Activated CD8-positive, alpha-beta T cell treated with anti-CD3 and anti-CD28 coated beads, Interleukin-2, amount 10 ng/mL, durations not matched to agents 7 days and 5 days (primary cell): Measurements from ENCODE around the gene EIF4E2. TPM values are rescaled to one million over a fixed set of nuclear protein-coding genes. Genes with fewer than 3 reads are reported as not detected.

Experiments used
- ATAC-seq: fragments of 150-1000 bp; cut with Tn5 transposase; one replicate; pipeline ENCODE4 v1.10.0; 2021; ENCODE audit warnings: moderate library complexity
- CTCF ChIA-PET: fragments of 350-600 bp; sonication (Branson Sonifier 250); formaldehyde crosslinking; loops from one replicate; lab custom pipeline; 2021; ENCODE audit warnings: antibody characterized with exemption; lab: Charles Lee
- POLR2A ChIA-PET: fragments of 350-600 bp; sonication (Branson Sonifier 250); formaldehyde crosslinking; loops from one replicate; lab custom pipeline; 2021; ENCODE audit warnings: antibody characterized with exemption; lab: Charles Lee
- DNase-seq: peaks from one replicate; pipeline ENCODE4 v3.0.0-alpha.2; 2020
- H3K27ac Mint-ChIP-seq: one replicate; pipeline ENCODE4 v1.8.0; 2021; ENCODE audit warnings: mild to moderate bottlenecking, mixed read lengths
- H3K27me3 Mint-ChIP-seq: one replicate; pipeline ENCODE4 v1.8.0; 2021; ENCODE audit warnings: low read depth, mixed read lengths
- H3K36me3 Mint-ChIP-seq: one replicate; pipeline ENCODE4 v1.8.0; 2021; ENCODE audit warnings: low read depth, mixed read lengths
- H3K4me1 Mint-ChIP-seq: one replicate; pipeline ENCODE4 v1.8.0; 2021; ENCODE audit warnings: low read depth, mixed read lengths
- H3K4me3 Mint-ChIP-seq: one replicate; pipeline ENCODE4 v1.8.0; 2021; ENCODE audit warnings: mild to moderate bottlenecking, mixed read lengths
- H3K9me3 Mint-ChIP-seq: one replicate; pipeline ENCODE4 v1.8.0; 2022; ENCODE audit warnings: mixed read lengths; ENCODE audit not compliant: insufficient read depth
- total RNA-seq, 2 experiments: library from RNA; stranded (reverse); gene quantifications; one replicate each; pipeline ENCODE4 v1.2.3, GENCODE V29; 2021

The EIF4E2 gene
- total RNA-seq, 2 experiments from 2014 or later = 68.5 to 76.7 TPM

- no peak for DNase-seq
- POLR2A ChIA-PET = no interaction called here
- H3K4me3 Mint-ChIP-seq = no peak overlapping the region
- no peaks in the 10 kb centered on the region for H3K4me1 Mint-ChIP-seq
- no peak overlapping the region for H3K27ac Mint-ChIP-seq
- H3K27me3 Mint-ChIP-seq = peaks cover 2% of the 10 kb centered on the region
- no peaks in the 10 kb centered on the region for H3K9me3 Mint-ChIP-seq
- CTCF ChIA-PET = no interaction called here
- ATAC-seq = no peak
- no peaks in the 10 kb centered on the region for H3K36me3 Mint-ChIP-seq
Observed at GRCh38 chr2:232511336-232511890, 39.1 kb upstream of the EIF4E2 start.

GRCh38 chr2:232512602-232513001, 37.9 kb upstream of the EIF4E2 start:
- Mint-ChIP-seq H3K36me3 (no peaks in the 10 kb centered on the region), H3K4me3 (no peak overlapping the region), H3K9me3 (no peaks in the 10 kb centered on the region), H3K4me1 (no peaks in the 10 kb centered on the region), H3K27me3 (peaks cover 4% of the 10 kb centered on the region), H3K27ac (no peak overlapping the region)
- CTCF ChIA-PET = no interaction called here
- DNase-seq = no peak
- no peak for ATAC-seq
- POLR2A ChIA-PET = interaction anchor here (0.6 kb wide), 1 partner anchor 123 kb away, joined by 3 read pairs; no protein-coding TSS in a partner anchor

- DNase-seq = no peak
- peaks cover 4% of the 10 kb centered on the region for H3K27me3 Mint-ChIP-seq
- H3K4me3 Mint-ChIP-seq = no peak overlapping the region
- no peaks in the 10 kb centered on the region for H3K36me3 Mint-ChIP-seq
- no peaks in the 10 kb centered on the region for H3K4me1 Mint-ChIP-seq
- CTCF ChIA-PET = no interaction called here
- no peak for ATAC-seq
- POLR2A ChIA-PET = no interaction called here
- H3K27ac Mint-ChIP-seq = no peak overlapping the region
- H3K9me3 Mint-ChIP-seq = no peaks in the 10 kb centered on the region
Observed at GRCh38 chr2:232513353-232513752, 37.1 kb upstream of the EIF4E2 start.

DNA sequence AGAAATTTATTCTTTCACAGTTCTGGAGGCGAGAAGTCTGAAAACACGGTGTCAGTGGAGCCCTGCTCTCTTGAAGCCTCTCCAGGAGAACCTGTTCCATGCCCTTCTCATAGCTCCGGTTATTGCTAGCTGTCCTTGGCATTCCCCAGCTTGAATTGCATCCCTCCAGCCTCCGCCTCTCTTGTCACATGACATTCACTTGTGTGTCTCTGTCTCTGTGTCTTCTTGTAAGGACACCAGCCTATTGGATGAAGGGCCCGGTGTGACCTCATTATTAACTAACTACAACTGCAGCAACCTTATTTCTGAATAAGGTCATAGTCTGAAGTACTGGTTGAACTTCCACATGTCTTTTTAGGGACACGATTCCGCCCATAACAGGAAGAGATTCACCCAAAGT, 34.9 kb upstream of the EIF4E2 start:
- ChIA-PET CTCF (no interaction called here), POLR2A (no interaction called here)
- no peak overlapping the region for H3K27ac Mint-ChIP-seq
- no peaks in the 10 kb centered on the region for H3K9me3 Mint-ChIP-seq
- H3K27me3 Mint-ChIP-seq = peaks cover 6% of the 10 kb centered on the region
- H3K36me3 Mint-ChIP-seq = no peaks in the 10 kb centered on the region
- H3K4me3 Mint-ChIP-seq = no peak overlapping the region
- no peak for ATAC-seq
- DNase-seq = no peak
- no peaks in the 10 kb centered on the region for H3K4me1 Mint-ChIP-seq

DNA sequence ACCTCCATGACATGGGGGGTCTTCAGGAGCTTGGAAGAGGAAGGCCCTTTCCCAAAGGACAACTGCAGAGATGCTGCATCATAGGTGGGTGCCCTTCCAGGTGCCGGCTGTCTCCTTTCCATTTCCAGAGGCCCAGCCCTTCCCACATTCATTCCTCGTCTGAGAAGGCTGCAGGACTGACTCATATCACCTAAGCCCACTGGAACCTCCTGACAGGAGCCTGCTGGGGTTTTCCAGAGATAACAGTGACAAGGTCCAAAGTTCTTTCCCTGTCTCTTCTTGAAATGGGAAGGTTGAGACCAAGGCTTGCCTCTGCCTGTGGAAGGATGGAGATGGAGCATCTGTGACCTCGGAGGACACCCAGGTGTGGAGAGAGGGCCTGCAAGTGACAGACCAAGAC, 33.9 kb upstream of the EIF4E2 start:
- Mint-ChIP-seq H3K27me3 (peaks cover 9% of the 10 kb centered on the region), H3K4me1 (peaks cover 2% of the 10 kb centered on the region), H3K4me3 (no peak overlapping the region), H3K9me3 (no peaks in the 10 kb centered on the region), H3K36me3 (no peaks in the 10 kb centered on the region), H3K27ac (no peak overlapping the region)
- ChIA-PET POLR2A (no interaction called here), CTCF (no interaction called here)
- ATAC-seq (no peak), DNase-seq (no peak)

DNA sequence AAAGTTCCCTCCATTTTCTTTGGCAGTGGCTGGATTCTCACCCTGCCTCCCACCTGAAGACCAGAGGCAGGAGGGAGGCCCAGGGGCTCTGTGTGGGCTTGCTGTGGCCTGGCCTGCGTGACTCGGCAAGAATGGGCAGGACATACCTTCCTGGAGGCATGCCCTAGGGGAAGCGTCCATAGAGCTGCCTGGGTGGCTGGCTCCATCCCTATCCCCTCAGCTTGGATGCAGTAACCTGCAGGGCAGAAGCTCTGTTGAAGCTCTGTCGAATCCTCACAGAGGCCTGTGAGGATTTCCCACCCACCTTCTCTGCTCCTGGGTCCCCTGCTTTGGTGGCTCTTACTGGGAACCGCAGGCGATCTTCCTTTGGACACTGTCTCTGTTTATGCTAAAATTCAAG, 31.6 kb upstream of the EIF4E2 start:
- Mint-ChIP-seq H3K4me3 (no peak overlapping the region), H3K36me3 (no peaks in the 10 kb centered on the region), H3K9me3 (no peaks in the 10 kb centered on the region), H3K27me3 (peaks cover 17% of the 10 kb centered on the region), H3K4me1 (peaks cover 6% of the 10 kb centered on the region), H3K27ac (no peak overlapping the region)
- CTCF ChIA-PET = no interaction called here
- no peak for ATAC-seq
- POLR2A ChIA-PET = no interaction called here
- no peak for DNase-seq

DNA sequence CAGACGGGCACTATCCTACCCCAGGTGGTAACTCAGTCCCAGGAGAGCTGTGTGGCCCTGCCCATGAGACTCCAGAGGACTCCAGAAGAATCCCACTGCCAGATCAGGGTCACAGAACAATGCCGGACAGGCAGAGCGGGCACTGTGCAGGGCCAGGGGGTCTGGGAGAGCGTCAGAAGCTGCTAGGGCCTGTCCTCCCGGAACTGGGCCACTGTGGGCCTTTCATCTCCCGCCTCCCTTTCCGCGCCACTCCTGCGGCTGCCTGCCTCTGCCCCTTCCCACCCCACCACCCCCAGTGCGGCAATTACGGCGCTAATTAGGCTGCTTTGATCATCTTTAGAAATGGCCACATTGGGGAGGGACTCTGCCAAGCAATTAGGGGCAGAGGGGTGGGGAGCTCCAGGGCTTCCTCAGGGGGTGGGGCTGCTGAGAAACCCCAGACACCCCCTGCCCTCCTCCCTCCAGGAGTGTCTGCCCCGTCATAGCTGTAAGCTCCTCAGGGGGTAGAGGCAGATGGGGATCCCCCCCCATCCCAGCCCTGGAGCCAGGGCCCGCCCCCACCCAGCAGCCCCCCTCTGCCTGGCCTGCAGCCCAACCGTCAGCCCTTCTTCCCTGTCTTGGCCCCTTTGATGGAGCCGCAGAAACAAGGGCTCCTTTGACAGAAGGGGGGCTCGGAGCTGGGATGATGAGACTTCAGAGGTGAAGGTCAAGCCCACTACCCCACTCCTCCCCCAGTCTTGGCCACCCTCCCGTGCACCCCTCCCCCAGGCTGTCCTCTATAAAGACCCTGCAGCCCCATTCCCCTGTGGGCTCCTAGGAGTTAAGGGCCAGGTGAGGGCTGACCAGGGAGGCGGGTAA, 30.7 kb upstream of the EIF4E2 start, which contains the start of gene PRSS56:
PRSS56 (plus strand) TSS at position 808 of the 858 bp plus-strand sequence. CDS start 211 bp downstream, outside the sequence.
- H3K4me1 Mint-ChIP-seq = peaks cover 9% of the 10 kb centered on the region
- H3K4me3 Mint-ChIP-seq = no peak within 1 kb of the TSS
- ChIA-PET CTCF (interaction anchor here (2.4 kb wide), 1 partner anchor 73 kb away, joined by 11 read pairs; no protein-coding TSS in a partner anchor), POLR2A (no interaction called here)
- no peaks in the 10 kb centered on the region for H3K9me3 Mint-ChIP-seq
- no peak within 1 kb of the TSS for H3K27ac Mint-ChIP-seq
- H3K36me3 Mint-ChIP-seq = no peaks in the 10 kb centered on the region
- ATAC-seq (no peak), DNase-seq (no peak)
- H3K27me3 Mint-ChIP-seq = peaks cover 24% of the 10 kb centered on the region

DNA sequence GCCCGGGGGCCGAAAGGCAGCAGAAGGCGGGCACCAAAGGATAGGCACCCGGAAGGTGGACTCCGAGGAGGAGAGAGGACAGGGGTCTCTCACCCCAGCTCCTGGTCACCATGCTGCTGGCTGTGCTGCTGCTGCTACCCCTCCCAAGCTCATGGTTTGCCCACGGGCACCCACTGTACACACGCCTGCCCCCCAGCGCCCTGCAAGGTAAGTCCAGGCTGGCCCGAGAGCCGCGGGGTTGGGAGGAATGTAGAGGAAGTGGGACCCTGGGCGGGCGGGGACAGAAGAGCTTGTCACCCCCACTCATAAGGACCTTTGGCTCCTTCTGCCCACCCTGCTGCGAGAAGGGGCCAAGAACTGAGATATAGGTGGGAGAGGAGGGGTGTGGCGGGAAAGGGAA, 30.0 kb upstream of the EIF4E2 start:
- Mint-ChIP-seq H3K27ac (no peak overlapping the region), H3K27me3 (peaks cover 26% of the 10 kb centered on the region), H3K36me3 (no peaks in the 10 kb centered on the region), H3K4me3 (no peak overlapping the region), H3K4me1 (peaks cover 9% of the 10 kb centered on the region), H3K9me3 (no peaks in the 10 kb centered on the region)
- DNase-seq (no peak), ATAC-seq (no peak)
- CTCF ChIA-PET = interaction anchor here (2.4 kb wide), 1 partner anchor 73 kb away, joined by 11 read pairs; no protein-coding TSS in a partner anchor
- POLR2A ChIA-PET = no interaction called here

- ChIA-PET CTCF (interaction anchor here (2.4 to 2.5 kb wide), 2 partner anchors 11 to 74 kb away, joined by 10 to 11 read pairs; no protein-coding TSS in a partner anchor), POLR2A (no interaction called here)
- Mint-ChIP-seq H3K27me3 (peaks cover 26% of the 10 kb centered on the region), H3K36me3 (no peaks in the 10 kb centered on the region), H3K9me3 (no peaks in the 10 kb centered on the region), H3K4me1 (peaks cover 9% of the 10 kb centered on the region), H3K27ac (no peak overlapping the region), H3K4me3 (no peak overlapping the region)
- DNase-seq (no peak), ATAC-seq (no peak)
Observed at GRCh38 chr2:232521098-232521497, 29.4 kb upstream of the EIF4E2 start.

- ATAC-seq (peak; percentile 79), DNase-seq (peak; percentile 70)
- CTCF ChIA-PET = interaction anchor here (0.9 to 2.6 kb wide), 6 partner anchors 10 to 352 kb away, joined by 3 to 12 read pairs (median 8); no protein-coding TSS in a partner anchor
- Mint-ChIP-seq H3K9me3 (no peaks in the 10 kb centered on the region), H3K4me3 (no peak overlapping the region), H3K4me1 (peaks cover 9% of the 10 kb centered on the region), H3K27me3 (peaks cover 30% of the 10 kb centered on the region), H3K27ac (no peak overlapping the region), H3K36me3 (no peaks in the 10 kb centered on the region)
- POLR2A ChIA-PET = no interaction called here
Observed at GRCh38 chr2:232521959-232522622, 28.4 kb upstream of the EIF4E2 start.

- Mint-ChIP-seq H3K27ac (no peak overlapping the region), H3K36me3 (no peaks in the 10 kb centered on the region), H3K4me3 (no peak overlapping the region), H3K9me3 (no peaks in the 10 kb centered on the region), H3K27me3 (peaks cover 33% of the 10 kb centered on the region), H3K4me1 (peaks cover 9% of the 10 kb centered on the region)
- no peak for ATAC-seq
- ChIA-PET POLR2A (no interaction called here), CTCF (interaction anchor here (0.9 to 2.6 kb wide), 6 partner anchors 9 to 352 kb away, joined by 3 to 12 read pairs (median 4); no protein-coding TSS in a partner anchor)
- DNase-seq = no peak
Observed at GRCh38 chr2:232522623-232523401, 27.7 kb upstream of the EIF4E2 start.
